GM21381 (cell line): Measurements from ENCODE around the gene MAP3K2.

Experiments
- ATAC-seq: cut with Tn5 transposase; IDR thresholded peaks from one replicate; pipeline ENCODE4 v1.9.1; 2021; ENCODE audit warnings: mild to moderate bottlenecking, moderate library complexity; ENCODE audit not compliant: unreplicated experiment

Gene MAP3K2

DNA sequence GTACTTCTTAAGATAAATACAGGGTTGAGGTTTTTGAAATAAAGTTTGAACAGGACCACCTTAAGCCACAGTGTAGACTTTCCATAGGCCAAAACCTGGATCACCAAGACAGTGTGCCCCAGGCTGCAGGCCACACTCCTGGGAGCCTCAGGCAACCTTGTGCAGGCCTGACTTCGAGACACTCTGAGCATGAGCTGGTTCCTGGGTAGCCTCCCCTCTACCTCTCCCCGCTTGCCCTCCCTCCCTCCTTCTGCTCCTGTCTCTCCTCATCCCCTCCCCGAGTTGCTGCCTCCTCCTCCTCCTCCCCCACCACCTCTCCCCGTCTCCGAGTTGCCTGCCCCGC is 19.9 kb upstream of the MAP3K2 start:
- no peak for ATAC-seq

GRCh38 chr2:127407091-127407490 is 19.3 kb upstream of the MAP3K2 start:
- no peak for ATAC-seq

DNA sequence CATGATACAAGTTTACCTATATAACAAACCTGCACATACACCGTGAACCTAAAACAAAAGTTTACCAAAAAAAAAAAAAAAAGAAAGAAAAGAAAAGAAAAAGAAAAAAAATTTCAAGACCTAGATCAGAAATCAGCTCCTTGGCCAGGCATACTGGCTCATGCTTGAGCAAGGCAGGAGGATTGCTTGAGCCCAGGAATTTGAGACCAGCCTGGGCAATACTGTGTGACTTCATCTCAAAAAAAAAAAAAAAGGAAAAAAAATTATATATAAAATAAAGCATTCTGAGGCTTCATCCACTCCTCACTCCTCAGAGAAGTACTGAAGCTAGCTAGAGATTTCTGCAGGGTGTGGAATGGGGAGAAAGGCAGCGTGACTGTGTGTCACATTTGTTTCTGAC is 18.7 kb upstream of the MAP3K2 start:
- no peak for ATAC-seq

DNA sequence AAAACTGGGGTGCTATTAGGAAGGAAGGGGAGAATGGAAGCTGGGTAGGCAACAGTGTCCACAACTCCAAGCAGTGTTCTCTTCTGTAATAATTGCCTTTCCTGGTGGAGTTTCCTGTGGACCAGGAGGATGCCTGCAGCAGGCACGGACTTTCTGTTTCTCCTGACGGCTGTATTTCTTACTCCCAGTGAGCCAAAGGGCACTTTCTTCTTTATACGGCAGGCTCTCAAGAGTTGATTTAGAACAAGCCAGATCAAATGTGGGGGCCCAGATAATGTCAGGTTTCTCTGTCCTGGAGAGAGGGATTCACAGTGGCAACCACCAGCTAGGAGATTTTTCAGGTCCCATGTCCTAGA is 17.5 kb upstream of the MAP3K2 start:
- no peak for ATAC-seq

- no peak for ATAC-seq
Observed at GRCh38 chr2:127404466-127405254, 16.9 kb upstream of the MAP3K2 start.

DNA sequence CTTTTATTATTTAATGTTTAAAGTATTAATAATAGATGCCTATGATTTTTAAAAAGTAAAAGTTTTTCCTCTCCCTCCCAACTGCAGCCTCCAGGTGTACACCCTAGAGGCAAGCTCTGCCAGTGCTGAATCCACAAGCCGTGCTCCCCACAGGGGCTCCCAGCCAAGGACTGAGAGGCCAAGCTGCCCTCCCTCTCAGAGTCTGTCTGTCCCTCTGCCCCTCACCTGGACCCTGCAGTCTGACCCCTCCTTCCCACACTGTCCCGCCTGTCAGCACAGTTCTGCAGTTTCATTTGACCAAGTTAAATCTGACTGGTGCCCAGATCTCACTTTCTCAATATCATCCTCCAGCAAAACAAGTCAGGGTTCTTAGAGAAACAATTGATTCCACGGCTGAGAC is 15.7 kb upstream of the MAP3K2 start:
- no peak for ATAC-seq

GRCh38 chr2:127401757-127402695 is 14.3 kb upstream of the MAP3K2 start:
- ATAC-seq = no peak

GRCh38 chr2:127400897-127401756 is 13.4 kb upstream of the MAP3K2 start:
- no peak for ATAC-seq

- ATAC-seq = no peak
Observed at GRCh38 chr2:127400533-127400896, 12.7 kb upstream of the MAP3K2 start.

DNA sequence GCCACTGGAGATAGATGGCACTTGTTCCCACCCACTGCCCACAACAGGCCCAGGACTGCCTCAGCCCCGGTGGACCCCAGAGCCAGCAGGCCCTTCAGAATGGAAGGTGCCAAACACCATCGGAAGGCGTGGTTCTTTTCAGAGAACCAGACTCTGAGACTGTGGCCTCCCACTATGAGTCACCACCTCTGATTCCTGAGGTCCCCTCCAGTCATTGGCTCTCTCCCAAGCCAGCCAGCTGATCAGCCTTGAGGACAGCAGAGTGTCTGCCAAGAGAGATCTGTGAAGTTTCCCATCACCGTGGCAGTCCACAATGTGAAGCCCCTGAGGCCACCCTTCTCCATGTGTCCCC is 10.4 kb upstream of the MAP3K2 start:
- ATAC-seq = peak; percentile 86

DNA sequence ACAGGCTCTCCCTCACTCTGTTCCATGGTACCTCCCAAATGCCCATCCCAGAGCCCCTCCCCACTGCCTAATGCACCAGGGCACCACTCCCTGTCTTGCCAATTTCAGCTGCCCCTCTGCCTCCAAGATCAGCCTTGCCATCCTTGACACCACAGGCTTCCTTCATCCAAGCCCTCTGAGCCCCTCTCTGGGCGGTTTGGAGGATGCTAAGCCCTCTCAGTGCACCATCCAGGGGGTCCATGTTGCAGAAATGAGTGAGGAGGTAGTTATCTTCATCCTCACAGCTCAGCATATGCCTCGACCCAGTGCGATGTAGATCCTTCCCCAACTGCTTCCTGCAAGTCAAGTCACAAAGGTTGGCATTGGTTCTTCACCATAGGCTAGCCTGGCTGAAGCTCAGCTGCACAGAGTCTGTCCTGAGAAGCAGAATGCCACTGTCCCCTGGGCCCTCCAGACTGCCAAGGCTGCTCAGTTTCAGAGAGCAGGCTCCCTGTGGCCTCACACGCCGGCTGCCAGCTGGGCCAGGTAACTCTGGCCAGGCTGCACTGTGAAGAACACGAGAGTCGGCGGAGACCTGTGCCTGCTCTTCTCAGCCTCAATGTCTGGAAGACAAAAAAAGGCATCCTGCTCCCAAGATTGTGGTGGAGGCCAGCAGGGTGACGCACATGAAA is 9.9 kb upstream of the MAP3K2 start:
- ATAC-seq = no peak

- no peak for ATAC-seq
Observed at GRCh38 chr2:127394492-127394891, 6.7 kb upstream of the MAP3K2 start.

GRCh38 chr2:127392828-127393578 is 5.2 kb upstream of the MAP3K2 start:
- ATAC-seq = no peak

- ATAC-seq = no peak
Observed at GRCh38 chr2:127392133-127392827, 4.5 kb upstream of the MAP3K2 start.

GRCh38 chr2:127389778-127390435 is 2.1 kb upstream of the MAP3K2 start:
- no peak for ATAC-seq

GRCh38 chr2:127388423-127389164 is 819 bp upstream of the MAP3K2 start:
- ATAC-seq = peak; percentile 13

GRCh38 chr2:127386764-127387654 is 766 bp downstream of the MAP3K2 start:
- ATAC-seq = peak; percentile 64
